Omental fat pad (tissue), 4 donors: ENCODE results near the gene SPOUT1. TPM values are rescaled to one million over a fixed set of nuclear protein-coding genes. Genes with fewer than 3 reads are reported as not detected.

ENCODE experiments used
- ATAC-seq: fragments of 150-250 bp; one replicate; pipeline ENCODE4 v1.9.1; 2016; ENCODE audit warnings: mild to moderate bottlenecking, moderate library complexity; ENCODE audit not compliant: low FRiP score
- DNase-seq: peaks from one replicate; pipeline ENCODE4 v3.0.0-alpha.2; 2019; ENCODE audit warnings: low spot score
- CTCF ChIP-seq, 3 donors: fragments of 450-650 bp; IDR thresholded peaks; one replicate each; pipeline ENCODE4 v1.5.1; 2016 to 2017; ENCODE audit warnings: antibody characterized with exemption in 3 of 3, mild to moderate bottlenecking in 3 of 3, moderate library complexity in 2 of 3
- total RNA-seq, 4 donors: library from RNA; depleted of rRNA; stranded (reverse); fragments of >200 nt; gene quantifications; one replicate each; pipeline ENCODE4 v1.1.0, GENCODE V29; 2016

Gene SPOUT1
- total RNA-seq, 4 donors from 2014 or later, result 15.1 to 25.1 (median 21.2) TPM

- DNase-seq (no peak), ATAC-seq (no peak)
- no peak for TF ChIP-seq CTCF (IDR thresholded peaks at IDR 0.05)
Observed at GRCh38 chr9:128774804-128775203, 54.8 kb downstream of the SPOUT1 start.

GRCh38 chr9:128773049-128773448 lies 56.5 kb downstream of the SPOUT1 start:
- no peak for TF ChIP-seq CTCF (IDR thresholded peaks at IDR 0.05)
- ATAC-seq, result no peak
- no peak for DNase-seq

- peak; percentile 93 for ATAC-seq
- DNase-seq, result peak; percentile 84
- no peak for TF ChIP-seq CTCF (IDR thresholded peaks at IDR 0.05)
Observed at GRCh38 chr9:128771745-128772519, 57.7 kb downstream of the SPOUT1 start, which contains the start of gene ZER1. ZER1 (minus strand) TSS chr9:128771927; CDS start chr9:128755565, 16,362 bp downstream.

- TF ChIP-seq CTCF (IDR thresholded peaks at IDR 0.05), result no peak
- ATAC-seq (peak; percentile 70), DNase-seq (no peak)
Observed at GRCh38 chr9:128771094-128771721, 58.4 kb downstream of the SPOUT1 start.

GRCh38 chr9:128770286-128771030 lies 59.1 kb downstream of the SPOUT1 start:
- TF ChIP-seq CTCF (IDR thresholded peaks at IDR 0.05), result no peak
- DNase-seq (no peak), ATAC-seq (no peak)

Other genes with a start within 250 kb of the SPOUT1 start
- gene DYNC2I2, start 172.9 kb downstream of the SPOUT1 start, total RNA-seq, result 10 to 100 TPM; 12.8 to 24.7 (median 21.3) TPM
- gene SET, start 140.6 kb downstream of the SPOUT1 start, total RNA-seq, result 100 to 1,000 TPM; 112 to 226 (median 139) TPM
- 10 to 100 TPM in 1 of 4 donors, 1 to 10 TPM in 3; 4.2 to 12.0 (median 7.5) TPM for gene PKN3, start 127.3 kb downstream of the SPOUT1 start, total RNA-seq
- gene ZDHHC12, start 105.7 kb downstream of the SPOUT1 start, total RNA-seq, result 10 to 100 TPM; 23.6 to 40.6 (median 30.8) TPM
- gene ZER1, start 57.9 kb downstream of the SPOUT1 start, total RNA-seq, result 10 to 100 TPM; 20.9 to 43.1 (median 30.7) TPM
- 10 to 100 TPM; 12.1 to 21.4 (median 14.9) TPM for gene TBC1D13, start 42.5 kb downstream of the SPOUT1 start, total RNA-seq
- 10 to 100 TPM; 14.1 to 29.9 (median 20.3) TPM for gene ENDOG, start 11.3 kb downstream of the SPOUT1 start, total RNA-seq
- 1 to 10 TPM; 2.9 to 9.3 (median 4.1) TPM for gene KYAT1, start 52.2 kb upstream of the SPOUT1 start, total RNA-seq
- 10 to 100 TPM; 37.8 to 67.1 (median 47.8) TPM for gene LRRC8A, start 52.3 kb upstream of the SPOUT1 start, total RNA-seq
- gene PHYHD1, start 91.2 kb upstream of the SPOUT1 start, total RNA-seq, result 10 to 100 TPM; 14.4 to 43.8 (median 32.4) TPM
- gene DOLK, start 117.8 kb upstream of the SPOUT1 start, total RNA-seq, result 10 to 100 TPM; 13.3 to 23.2 (median 17.7) TPM
- 10 to 100 TPM; 27.2 to 70.6 (median 38.3) TPM for gene NUP188, start 117.9 kb upstream of the SPOUT1 start, total RNA-seq
- gene SH3GLB2, start 198.5 kb upstream of the SPOUT1 start, total RNA-seq, result 10 to 100 TPM; 55.5 to 75.5 (median 65.1) TPM
- gene MIGA2, start 206.8 kb upstream of the SPOUT1 start, total RNA-seq, result 10 to 100 TPM; 19.4 to 38.5 (median 20.9) TPM